Fibroblast of peridontal ligament (primary cell): ENCODE results near the gene TTLL9.
A peak's percentile ranks its signal among the peaks of the same experiment; 100 is the strongest.

Source experiments
- DNase-seq: peaks from one replicate; pipeline ENCODE4 v3.0.0-alpha.2; 2010; ENCODE audit errors: extremely low read depth

The TTLL9 gene

DNA sequence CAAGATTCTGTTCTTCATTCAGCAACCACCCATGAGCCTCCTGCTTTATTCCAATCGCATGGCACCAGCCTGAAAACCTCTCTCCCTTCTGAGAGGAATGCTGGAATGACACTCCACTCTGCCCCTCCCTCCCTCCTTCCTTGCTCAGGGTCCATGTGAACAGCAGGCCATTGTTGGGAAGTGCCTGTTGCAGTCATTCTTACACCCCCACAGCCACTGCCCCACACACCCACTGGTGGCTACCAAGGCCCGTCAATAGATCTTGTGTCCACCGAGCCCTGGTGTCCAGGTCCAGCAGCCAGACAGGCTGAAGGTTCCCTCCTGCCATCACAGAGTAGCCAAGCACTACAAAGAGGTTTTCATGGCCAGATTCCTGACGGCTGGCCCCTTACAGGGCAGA, 74.9 kb downstream of the TTLL9 start:
- no peak for DNase-seq

DNA sequence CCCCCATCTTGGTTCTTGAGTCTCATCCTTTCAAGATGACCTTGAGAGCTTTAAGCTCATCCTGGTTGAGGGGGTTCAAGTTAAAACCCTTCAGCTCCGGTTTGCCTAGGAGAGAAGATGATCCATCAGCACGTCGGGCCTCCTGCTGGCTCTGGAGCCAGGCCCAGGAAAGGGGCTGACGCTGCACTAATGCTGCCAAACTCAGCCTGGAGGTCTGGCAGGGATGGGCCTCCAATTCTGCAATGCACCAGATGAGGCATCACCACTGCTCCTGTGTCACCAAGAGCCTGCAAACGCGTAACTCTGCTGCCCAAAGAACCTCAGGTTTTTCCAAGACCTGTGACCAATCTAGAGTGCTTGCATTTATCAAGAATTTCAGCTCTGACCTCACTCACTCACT, 75.4 kb downstream of the TTLL9 start:
- peak; percentile 10 for DNase-seq

DNA sequence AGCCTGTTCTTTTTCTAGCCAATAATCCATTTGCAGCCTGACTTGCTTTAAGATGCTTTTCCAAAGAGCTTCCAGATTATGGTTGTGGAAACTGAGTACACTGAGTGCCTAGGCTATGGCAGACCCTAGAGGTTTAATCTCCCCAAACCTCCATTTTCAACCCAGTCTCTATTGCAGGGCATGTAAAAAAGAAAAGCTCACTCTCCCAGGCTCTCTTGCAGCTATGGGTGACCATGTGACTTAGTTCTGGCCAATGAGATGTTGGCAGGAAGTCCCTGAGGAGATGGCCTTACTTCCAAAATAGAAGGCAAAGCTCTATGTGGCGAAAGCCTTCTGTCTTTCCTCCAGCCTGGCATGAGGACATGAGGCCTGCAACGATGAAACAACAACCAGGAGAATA, 77.6 kb downstream of the TTLL9 start:
- no peak for DNase-seq

DNA sequence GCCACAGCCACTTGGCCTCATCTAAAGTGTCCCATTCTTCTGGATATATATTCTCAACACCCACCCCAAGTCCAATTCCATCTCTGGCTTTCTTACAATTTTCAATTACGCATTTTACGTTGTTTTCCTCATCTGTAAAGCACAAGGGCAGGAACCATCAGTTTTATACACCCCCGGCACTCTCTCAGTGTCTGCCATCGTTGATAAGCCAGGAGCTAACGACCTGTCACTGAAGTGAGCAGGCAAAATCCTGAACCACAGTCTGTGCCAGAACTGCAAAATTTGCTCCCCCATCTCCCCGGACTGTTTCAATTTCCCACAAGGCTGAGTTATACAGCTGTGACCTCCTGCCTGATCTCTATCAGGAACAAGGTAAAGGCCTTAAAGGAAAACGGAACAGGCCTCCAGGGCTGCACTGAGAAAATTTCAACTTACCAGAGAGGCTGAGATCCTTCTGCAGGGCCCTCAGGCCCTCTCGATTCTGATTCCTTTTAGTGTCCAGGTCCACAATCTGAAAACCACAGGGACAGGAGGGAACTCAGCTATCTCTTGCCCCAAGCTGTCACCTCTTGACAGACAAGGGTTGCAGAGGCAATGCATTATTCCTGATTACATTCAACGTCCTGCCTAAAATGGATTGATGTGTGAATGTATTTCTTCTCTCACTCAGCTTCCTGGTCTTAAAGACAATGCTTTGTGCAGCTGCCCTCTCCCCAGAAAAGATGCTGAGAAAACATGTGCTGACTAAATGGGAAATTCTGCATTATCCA, 79.6 kb downstream of the TTLL9 start:
- no peak for DNase-seq

DNA sequence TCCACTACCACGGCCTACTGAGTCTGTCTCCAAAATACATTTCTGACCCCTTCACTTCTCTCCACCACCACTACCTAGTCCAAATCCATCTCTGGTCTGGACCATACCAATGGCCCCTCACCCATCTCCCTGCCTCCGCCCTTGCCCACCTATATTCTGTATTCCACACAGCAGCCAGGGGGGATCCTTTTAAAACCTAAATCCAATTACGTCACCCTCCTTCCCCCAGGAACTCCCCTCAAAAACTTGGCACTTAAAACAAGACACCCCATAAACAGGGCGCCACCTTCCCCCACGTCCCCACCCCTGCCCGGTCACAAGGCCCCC, 80.7 kb downstream of the TTLL9 start:
- DNase-seq, result no peak

DNA sequence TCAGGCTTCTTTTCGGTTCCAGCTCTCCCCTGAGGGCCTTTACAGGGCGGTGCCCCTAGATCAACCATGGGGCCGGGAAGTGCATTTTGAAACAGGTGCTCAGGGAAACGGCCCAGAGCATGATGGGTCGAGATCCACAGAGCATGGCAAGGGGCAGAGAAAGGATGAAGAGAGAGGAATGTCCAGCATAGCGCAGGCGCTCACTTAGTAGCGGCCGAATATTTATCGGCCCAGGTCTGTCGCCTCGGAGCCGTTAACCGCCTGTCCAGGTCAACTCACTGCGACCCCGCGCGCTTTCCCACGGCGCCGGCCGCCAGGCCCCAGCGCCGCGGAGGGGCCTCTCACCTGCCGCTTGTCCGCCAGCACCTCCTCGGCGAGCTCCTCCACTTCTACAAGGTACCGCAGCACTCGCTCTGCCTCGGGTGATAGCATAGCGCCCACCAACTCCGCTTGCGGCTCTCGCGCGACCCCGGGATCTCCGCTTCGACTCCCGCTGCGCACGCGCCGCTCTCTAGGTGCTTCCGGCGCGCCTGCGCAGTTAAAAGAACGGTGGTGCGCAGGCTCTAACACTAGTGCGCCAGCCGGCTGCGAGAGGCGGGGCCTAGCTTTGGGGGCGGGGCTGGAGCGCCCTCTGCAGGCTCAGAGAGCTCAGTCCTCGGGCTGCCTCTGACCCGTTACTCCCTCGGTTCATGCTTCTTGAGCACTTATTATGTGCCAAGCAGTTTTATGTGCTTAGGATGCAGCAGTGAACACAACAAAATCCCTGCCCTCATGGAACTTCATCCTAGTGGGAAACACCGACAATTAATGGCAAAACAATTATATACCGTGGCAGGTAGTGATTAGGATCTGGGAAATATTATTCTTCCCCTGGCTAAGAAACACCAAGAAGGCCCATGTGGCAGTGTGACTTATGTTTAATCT, 81.4 kb downstream of the TTLL9 start, which contains the start of gene PDRG1:
PDRG1 (minus strand) TSS at position 517 of the 924 bp plus-strand sequence; CDS start at position 432, 85 bp downstream.
- peak; percentile 94 for DNase-seq

DNA sequence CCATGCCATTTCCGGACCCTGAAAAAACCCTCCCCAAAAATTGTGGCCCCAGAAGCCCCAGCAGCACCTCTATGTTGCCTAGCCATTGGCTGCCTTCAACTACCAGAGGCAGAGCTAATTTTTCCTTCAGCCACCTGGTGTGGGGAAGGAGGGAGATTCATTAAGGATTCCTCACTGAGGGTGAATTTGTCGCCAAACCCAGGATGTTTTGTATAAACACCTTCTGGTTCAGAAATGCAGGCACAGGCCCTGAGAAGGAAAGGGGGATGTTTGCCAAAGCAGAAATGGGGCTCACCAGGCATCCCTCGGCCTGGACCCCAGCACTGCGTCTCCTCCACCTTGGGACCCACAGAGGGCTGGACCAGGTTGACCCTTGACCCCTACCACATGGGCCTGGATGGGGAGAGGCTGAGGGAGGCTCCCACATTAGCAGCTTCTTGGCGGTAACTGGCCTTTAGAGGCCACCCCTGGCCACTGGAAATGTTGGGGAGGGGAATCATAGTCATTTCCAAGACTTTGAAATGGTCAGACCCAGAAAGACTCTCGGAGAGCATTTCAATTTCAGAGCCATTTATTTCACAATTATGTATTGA, 83.2 kb downstream of the TTLL9 start:
- no peak for DNase-seq

DNA sequence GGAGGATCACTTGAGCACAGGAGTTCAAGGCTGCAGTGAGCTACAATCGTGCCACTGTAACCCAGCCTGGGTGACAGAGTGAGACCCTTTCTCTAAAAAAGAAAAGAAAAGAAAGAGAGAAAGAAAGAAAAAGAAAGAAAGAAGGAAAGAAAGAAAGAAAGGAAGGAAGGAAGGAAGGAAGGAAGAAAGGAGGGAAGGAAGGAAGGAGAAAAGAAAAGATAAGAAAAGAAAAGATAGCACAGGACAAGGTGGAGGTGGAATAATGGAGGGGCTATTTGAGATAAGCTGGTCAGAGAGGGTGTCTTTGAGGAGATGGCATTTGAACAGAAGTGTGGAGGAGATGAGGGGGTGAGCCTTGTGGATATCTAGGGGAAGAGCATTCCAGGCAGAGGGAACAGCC, 84.1 kb downstream of the TTLL9 start:
- no peak for DNase-seq

DNA sequence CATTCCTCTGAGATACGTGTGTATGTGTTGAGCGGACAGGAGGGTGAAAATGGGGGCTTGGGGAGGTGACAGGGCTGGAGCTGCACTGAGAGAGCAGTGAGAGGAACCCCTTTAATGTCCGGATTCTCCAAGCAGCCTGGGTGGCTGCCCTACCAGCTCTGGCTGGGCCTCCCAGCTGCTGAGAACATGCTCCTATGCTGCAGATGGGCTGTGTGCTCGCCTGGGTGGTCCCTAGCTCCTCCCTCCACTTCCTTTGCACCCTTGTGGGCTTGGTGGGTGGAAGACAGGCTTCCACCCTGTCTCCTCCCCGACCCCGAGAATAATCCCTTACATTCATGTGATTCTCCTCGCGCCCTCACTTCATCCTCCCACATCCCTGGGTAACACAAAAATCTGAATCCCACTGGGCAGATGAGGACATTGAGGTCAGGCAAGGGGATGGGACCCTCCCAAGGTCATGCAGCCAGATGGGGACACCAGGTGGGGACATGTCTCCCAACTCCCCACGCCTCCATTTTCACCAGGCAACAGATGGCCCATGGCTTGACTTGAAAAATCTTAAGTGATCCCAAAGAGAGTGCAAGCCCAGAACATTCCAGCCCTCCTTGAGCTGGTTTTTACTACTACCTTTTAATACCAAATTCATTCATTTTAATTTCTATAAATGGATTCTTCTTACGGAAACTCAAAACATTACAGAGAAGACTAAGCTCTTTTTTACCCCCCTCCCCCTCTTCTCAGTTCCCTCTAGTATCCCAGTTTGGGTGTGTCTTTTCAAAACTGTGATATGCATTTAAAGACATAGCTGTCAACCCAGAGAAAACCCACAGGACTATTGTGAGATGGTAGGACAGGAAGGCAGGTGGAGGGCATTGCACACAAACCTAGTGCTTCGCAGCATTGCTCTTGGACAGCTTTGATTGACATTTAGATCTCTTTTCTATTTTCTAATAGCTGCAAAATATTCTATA, 86.4 kb downstream of the TTLL9 start:
- DNase-seq, result no peak

DNA sequence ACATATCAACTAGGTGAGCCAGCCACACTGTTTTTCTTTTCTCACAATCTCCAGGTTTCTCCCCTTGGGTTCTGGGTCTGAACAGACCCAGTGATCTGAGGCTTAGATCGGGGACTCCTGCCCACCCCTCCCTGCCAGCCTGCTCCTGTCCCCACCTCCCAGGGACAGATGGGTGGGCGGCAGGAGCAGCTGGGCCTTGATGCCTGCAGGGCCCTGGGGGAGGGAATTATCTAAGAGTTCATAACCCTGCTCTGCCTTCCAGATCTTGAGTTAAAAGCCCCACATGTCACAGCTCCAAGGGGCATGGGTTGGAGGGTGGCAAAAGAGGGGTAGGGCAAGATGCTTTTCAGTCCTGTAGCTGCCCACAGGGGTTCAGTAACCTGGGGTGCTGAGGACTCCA, 92.3 kb downstream of the TTLL9 start:
- no peak for DNase-seq

DNA sequence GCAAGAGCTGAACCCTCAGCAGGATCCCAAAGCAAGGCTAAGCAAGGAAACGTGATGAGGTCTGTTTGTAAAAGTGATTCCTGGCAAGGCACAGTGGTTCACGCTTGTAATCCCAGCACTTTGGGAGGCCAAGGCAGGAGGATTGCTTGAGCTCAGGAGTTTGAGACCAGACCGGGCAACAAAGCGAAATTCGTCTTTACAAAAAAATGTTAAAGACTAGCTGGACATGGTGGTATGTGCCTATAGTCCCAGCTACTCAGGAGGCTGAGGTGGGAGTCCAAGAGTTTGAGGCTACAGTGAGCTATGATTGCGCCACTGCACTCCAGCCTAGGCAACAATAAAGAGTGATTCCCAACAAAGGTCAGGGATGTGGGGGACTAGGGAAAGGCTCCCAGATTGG, 93.5 kb downstream of the TTLL9 start:
- DNase-seq, result no peak

DNA sequence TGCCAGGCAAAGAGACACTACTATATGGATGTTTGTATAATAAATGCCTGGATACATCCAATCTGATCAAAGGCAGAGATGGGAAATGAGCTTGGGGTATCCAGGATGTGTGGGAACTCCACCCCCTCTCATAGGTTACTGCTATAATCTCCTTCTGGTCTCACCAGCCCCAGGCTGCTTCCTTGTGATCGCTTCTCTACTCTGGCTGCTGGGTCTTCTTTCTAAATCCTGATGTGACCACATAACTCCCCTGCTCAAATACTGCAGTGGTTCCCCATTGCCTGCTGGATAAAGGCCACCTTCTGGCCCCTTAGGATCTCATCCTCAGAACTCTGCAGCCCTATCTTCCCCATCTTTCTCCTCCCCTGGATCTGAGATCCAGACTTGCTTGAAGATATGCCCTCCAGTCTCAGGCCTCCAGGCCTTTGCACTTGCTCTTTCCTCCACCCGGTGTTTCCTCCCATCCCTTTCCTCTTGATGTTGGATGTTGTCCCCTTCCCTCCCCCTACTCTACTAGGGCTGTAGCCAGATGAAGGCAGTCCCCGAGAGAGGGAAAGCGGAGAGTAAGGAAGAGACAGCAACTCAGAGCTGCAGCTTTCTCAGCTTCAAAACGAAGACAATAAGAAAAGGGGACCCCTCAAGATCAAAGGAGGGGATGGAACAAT, 96.7 kb downstream of the TTLL9 start:
- DNase-seq, result no peak

DNA sequence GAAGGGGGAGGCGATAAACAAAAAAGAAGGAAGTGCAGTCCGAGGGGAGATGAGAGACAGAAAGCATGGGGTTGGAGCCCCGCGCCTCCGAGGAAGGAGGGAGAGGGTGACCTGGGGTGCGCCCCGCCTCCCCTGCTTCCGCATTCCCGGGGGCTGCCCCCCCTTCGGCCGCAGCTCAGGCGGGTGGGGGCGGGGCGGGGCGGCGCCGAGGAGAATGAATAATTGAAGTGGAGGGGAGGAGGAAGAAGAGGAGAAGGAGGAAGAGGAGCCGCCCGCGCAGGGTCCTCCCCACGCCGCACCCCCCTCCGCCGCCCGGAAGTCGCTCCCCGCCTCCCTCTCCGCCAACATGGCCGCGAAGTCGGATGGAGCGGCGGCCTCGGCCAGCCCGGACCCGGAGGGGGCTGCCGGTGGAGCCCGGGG, 97.4 kb downstream of the TTLL9 start, which contains the start of gene XKR7:
XKR7 (plus strand) TSS at position 322 of the 420 bp plus-strand sequence; CDS start at position 347, 25 bp downstream.
- DNase-seq, result no peak

DNA sequence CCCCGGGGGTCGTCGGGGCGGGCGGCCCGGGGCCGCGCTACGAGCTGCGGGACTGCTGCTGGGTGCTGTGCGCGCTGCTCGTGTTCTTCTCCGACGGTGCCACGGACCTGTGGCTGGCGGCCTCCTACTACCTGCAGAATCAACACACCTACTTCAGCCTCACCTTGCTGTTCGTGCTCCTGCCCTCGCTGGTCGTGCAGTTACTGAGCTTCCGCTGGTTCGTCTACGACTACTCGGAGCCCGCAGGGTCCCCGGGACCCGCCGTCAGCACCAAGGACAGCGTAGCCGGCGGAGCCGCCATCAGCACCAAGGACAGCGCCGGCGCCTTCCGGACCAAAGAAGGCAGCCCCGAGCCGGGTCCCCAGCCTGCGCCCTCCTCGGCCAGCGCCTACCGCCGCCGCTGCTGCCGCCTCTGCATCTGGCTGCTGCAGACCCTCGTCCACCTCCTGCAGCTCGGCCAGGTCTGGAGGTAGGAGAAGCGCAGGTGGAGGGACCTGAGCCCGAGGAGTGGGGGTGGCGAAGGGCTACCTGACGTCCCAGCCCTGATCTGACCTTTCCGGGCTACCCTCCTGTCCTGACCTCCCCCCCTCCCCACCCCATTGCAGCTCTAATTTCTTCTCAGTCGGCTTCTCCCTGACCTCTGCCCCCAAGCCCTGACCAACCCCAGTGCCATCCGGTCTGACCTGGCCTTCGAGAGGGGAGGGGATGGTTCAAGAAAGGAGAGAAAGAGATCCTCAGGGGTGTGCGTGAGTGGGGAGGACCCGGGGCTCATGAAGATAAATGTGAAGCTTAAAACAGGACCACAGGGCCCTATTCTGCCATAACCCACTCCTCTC, 98.1 kb downstream of the TTLL9 start:
- peak; percentile 47 for DNase-seq

DNA sequence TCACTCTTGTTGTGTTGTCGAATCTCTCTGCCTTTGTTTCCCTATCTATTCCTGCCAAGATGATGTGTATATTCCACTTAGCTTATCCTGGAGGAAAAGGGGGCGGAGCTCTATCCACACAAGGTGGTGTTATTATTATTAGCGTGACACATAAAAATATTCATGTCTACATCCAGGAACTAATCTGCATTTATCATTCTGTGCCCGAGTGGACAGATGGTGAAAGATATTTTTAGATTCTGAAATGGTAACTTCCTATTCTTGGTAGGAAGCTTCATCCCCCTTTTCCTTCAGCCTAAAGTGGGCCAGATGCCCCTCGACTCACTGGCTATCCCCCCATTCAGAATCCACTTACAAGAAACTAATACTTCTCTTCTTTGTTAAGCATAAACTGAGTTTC, 99.6 kb downstream of the TTLL9 start:
- no peak for DNase-seq

DNA sequence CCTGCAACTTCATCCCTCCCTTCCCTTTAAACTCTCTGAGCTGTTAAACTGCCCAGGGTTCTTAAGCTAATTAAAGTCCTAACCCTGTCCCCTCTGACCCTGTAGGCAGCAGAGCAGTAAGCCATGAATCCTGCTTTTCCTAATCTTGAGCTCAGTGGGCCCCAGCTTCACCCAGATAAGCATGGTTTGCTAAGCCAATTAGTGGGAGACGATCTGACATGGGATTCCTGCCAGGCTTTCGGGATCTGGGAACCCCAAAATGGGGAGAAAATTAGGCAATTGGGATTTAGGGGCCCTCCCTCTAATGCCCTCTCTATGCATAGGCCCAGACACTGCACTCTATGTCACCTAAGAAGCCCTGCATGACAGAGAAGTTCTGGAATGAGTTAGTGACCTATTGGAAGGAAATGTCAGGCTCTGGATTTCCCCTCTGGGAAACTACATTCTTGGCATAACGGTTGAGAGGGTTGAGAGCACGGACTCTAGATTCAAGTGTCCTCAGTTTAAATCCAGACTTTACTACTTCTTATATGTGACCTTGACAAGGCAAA, 102.1 kb downstream of the TTLL9 start:
- DNase-seq, result no peak

DNA sequence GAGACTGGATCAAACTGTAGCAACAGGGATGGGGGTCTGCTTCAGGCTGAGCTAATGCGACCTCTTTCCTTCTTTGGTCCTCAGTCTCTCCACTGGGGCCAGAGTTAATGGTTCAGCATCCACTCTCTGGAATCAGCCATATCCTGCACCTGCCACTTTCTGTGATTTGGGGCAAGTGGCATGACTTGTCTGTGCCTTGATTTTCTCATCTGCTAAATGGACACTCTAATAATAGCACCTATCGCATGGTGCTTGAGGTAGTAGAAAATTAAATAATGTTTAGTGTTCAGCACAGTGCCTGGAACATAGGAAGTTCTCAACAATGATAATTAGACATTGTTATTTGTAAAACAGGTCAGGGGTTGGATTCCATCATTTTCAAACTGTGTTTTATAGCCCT, 103.9 kb downstream of the TTLL9 start:
- DNase-seq, result no peak

DNA sequence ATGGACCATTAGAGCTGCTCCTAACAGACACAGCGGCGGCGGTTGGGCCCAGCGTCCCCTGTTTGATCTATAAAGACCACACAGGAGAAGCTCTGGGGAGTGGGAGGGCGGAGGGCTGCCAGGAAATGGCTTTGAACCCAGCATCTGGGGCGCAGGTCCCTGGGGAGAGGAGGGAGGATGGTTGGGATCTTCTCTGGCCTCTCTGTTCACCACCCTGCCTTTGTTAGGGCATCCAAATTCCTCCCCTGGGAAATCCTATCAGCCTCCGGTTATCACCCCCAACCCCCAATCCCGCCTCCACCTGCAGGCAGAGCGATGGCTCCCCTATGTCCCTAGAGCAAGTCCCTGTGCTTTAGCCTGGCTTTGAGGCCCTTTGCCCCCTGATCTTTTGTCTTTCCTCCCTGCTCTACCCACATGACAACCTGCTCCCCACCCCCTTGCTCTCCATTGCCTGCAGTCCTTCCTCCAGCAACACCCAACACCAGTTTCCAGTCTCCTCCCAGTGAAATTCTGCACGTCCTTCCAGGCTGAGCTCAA, 104.6 kb downstream of the TTLL9 start:
- no peak for DNase-seq

DNA sequence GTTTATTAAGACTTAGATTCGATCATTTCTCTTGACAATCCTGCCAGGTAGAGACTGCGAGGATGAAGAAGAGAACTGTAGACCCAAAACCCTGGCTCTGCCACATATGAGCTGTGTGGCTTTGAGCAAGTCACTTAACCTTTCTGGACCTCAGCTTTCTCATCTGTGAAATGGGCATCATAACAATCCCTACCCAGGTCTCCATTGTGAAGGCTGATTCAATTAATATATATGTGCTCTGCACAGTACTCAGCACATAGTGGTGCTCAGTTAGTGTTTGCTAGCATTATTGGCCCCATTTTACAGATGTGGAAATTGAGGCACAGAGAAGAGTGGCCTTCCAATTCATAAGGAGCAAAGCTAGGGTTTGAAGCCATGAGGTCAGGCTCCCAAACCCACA, 105.4 kb downstream of the TTLL9 start:
- DNase-seq, result no peak
